Fibroblast of villous mesenchyme (primary cell): ENCODE measurements around the gene DOCK2. TPM values are rescaled to one million over a fixed set of nuclear protein-coding genes. Genes with fewer than 3 reads are reported as not detected.

ENCODE experiments used
- DNase-seq: peaks from one replicate; pipeline ENCODE4 v3.0.0-alpha.2; 2010; ENCODE audit warnings: low read depth
- H3K4me3 ChIP-seq: 2 replicates; pipeline ENCODE4 v1.5.1; 2011; ENCODE audit warnings: low read depth, mild to moderate bottlenecking, low read length
- total RNA-seq: library from RNA; depleted of rRNA; stranded (reverse); fragments of >200 nt; gene quantifications from 2 replicates; pipeline ENCODE4 v1.2.3, GENCODE V29; 2012
- TF ChIP-seq, protein P1 (sequence below): IDR thresholded peaks from 2 replicates; pipeline ENCODE4 v1.5.1; 2012; ENCODE audit warnings: low read depth, mild to moderate bottlenecking, low read length; ENCODE audit not compliant: insufficient read depth

DOCK2 gene
- total RNA-seq, 1 donor, result 7.3 TPM

DNA sequence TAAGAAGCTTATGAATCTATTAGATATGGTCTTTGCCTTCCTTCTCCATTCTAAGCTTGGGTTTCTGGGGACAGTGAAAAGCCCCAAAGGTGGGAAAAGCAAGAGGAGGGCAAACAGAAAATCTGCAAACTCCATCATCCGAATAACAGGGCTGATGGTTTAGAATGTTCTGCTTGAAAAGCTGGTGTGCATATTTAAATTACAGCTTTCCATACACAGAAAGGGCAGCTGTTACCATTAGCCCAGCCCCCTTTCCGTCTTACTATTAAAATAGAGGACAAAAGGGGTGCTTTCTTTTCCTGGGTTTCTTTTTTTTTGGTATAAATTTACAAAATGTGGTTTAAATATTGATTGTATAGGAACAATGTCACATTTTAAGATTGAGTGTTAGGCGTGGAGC lies 321.2 kb downstream of the DOCK2 start:
- DNase-seq, result no peak
- no peak overlapping the region for H3K4me3 ChIP-seq
- TF ChIP-seq, protein P1, sequence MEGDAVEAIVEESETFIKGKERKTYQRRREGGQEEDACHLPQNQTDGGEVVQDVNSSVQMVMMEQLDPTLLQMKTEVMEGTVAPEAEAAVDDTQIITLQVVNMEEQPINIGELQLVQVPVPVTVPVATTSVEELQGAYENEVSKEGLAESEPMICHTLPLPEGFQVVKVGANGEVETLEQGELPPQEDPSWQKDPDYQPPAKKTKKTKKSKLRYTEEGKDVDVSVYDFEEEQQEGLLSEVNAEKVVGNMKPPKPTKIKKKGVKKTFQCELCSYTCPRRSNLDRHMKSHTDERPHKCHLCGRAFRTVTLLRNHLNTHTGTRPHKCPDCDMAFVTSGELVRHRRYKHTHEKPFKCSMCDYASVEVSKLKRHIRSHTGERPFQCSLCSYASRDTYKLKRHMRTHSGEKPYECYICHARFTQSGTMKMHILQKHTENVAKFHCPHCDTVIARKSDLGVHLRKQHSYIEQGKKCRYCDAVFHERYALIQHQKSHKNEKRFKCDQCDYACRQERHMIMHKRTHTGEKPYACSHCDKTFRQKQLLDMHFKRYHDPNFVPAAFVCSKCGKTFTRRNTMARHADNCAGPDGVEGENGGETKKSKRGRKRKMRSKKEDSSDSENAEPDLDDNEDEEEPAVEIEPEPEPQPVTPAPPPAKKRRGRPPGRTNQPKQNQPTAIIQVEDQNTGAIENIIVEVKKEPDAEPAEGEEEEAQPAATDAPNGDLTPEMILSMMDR, result no peak

GRCh38 chr5:169960659-169961058 lies 323.6 kb downstream of the DOCK2 start:
- no peak for DNase-seq
- H3K4me3 ChIP-seq, result no peak overlapping the region
- TF ChIP-seq, protein P1, result no peak

- H3K4me3 ChIP-seq, result no peak overlapping the region
- DNase-seq, result no peak
- TF ChIP-seq, protein P1, result no peak
Observed at GRCh38 chr5:169964246-169964645, 327.2 kb downstream of the DOCK2 start.

DNA sequence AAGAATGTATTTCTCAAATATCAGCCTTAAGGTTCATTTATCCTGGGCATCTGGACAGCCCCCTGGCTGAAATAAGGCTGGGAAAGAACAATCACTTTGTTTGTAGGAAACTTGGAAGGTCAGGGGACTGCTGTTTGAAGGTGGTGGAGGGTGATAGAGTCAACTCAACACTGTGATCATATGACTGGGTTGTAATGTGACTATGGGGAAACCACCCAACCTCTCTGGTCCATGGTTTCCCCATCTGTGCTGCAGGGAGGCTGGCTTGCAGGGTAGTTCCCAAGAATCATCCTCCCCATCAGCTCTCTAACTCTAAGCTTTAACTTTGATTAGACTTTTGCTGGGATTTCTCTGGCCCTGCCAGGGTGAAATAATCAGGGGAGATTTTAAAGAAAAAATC lies 333.3 kb downstream of the DOCK2 start:
- no peak for DNase-seq
- H3K4me3 ChIP-seq, result no peak overlapping the region
- TF ChIP-seq, protein P1, result no peak

- H3K4me3 ChIP-seq, result no peak overlapping the region
- TF ChIP-seq, protein P1, result no peak
- peak; percentile 47 for DNase-seq
Observed at GRCh38 chr5:169970911-169971765, 334.1 kb downstream of the DOCK2 start.

GRCh38 chr5:169971780-169972179 lies 334.7 kb downstream of the DOCK2 start:
- TF ChIP-seq, protein P1, result no peak
- no peak for DNase-seq
- H3K4me3 ChIP-seq, result no peak overlapping the region
